HS-5 (cell line): ENCODE data around the gene CFAP77.

Source experiments
- DNase-seq: peaks from one replicate; pipeline ENCODE4 v3.0.0-alpha.2; 2012; ENCODE audit warnings: low read depth

Gene CFAP77

GRCh38 chr9:132582276-132582785 lies 172.3 kb downstream of the CFAP77 start, which contains the start of gene BARHL1:
TSS of gene BARHL1 (plus strand) at chr9:132582606. CDS start at chr9:132582798, 192 bp downstream.
- DNase-seq, result no peak

GRCh38 chr9:132582786-132583583 lies 173.0 kb downstream of the CFAP77 start:
- no peak for DNase-seq

- DNase-seq, result no peak
Observed at GRCh38 chr9:132583584-132584304, 173.7 kb downstream of the CFAP77 start.

DNA sequence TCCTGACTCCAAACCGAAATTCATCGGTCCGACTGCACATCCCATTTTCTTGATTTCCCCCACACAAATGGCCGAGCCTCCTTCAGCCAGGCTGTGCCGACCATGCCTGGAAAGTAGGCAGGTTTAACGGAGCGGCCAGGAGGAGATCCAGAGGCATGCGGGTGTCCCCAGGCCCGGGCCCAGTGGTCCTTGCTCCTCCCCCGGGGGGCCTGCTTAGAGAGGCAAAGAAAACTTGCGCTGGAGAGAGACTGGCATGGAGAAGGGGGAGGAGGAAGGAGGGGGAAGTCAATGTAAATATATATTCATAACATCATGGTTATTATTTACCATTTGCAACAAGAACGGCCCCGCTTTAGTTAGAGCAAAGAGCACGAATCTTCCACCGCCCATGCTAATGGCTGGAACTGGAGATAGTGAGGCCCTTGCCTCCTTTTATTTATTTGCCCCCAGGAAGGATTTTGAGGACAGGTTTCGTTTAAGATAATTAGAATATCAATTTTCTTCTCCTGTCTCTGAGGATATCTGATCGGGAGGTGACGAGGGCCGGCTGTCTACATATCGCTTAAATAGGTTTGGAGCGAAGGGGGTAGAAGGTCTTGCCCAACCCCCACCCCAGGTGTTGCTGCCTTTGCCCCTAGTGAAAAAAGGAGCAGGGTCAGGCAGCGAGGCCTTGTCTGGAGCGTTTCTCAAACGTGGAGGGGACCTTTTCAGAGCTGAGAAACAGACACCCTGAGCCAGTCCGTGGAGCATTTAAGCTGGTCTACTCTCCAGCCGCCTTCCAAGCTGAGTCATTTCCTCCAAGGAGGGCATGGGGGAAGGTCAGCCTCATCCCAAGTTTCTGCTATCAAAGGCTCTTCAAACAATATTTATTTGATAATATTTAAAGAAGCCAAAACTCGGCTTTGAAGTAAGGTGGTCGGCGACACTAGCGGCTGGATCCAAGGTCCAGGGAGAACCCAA lies 174.9 kb downstream of the CFAP77 start:
- DNase-seq, result no peak

- DNase-seq, result no peak
Observed at GRCh38 chr9:132585954-132586829, 176.2 kb downstream of the CFAP77 start.

GRCh38 chr9:132586830-132587591 lies 177.0 kb downstream of the CFAP77 start:
- no peak for DNase-seq

- no peak for DNase-seq
Observed at GRCh38 chr9:132587592-132587955, 177.6 kb downstream of the CFAP77 start.

- DNase-seq, result no peak
Observed at GRCh38 chr9:132588098-132588497, 178.1 kb downstream of the CFAP77 start.

DNA sequence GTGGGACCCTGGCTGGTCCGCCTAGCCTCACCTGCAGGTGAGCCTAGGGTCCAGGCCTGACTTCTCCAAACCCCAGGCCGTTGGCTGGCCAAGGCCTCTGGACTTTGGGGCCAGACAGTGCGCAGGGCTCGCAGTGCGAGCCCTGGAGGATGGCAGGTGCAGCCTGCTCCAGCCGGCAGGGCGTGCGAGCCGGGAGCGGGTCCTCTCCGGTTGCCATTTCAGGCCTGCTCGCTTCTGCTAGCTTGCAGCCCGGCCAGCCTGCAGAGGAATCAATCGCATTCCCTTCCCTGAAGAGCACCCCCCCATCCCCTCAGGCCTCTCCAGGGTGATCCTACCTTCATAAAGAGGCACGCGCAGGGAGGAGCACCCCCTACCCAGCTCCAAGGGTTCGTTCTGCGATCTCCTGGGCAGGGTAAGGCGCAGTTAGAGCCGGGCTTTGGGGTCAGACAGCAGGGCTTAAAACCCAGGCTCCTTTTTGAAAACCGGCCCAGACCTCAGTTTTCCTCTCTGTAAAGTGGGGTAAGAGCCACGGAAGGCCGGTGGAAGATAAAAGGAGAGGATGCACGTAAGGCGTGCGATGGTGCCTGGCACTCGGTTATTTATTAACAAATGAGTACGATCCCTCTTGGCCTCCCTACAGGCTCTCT lies 178.6 kb downstream of the CFAP77 start:
- no peak for DNase-seq

DNA sequence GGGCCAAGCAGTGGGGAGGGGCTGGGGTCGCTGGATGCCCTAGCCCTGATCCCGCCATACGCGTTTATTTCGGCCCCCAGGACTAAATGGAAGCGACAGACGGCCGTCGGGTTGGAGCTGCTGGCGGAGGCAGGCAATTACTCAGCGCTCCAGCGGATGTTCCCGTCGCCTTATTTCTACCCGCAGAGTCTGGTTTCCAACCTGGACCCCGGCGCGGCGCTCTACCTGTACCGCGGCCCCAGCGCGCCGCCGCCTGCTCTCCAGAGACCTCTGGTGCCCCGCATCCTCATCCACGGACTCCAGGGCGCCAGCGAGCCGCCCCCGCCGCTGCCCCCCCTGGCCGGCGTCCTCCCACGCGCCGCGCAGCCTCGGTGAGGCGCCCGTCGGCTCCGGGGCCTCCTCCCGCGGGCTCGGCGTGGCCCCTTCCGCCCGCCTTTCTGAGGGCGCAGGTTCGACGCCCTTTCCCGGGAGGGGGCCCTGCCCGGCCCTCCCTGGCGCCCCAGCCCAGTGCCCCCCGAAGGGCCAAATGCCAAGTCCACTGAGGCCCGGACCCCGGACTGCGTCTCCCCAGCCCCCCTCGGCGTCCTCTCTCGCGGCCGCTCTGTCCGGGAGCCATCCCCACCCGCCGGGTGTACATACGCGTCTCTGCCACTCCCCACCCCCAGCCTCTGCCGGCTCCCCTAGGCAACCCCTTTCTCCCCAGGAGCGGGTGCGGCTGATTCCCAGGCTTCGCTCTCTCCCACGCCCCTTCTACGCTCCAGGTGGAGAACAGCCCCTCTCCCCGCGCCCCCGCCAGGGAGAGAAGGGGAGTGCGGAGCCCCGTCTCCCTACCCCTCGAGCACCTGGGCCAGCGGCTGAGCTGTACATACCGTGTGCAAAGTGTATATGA lies 179.4 kb downstream of the CFAP77 start:
- no peak for DNase-seq

- no peak for DNase-seq
Observed at GRCh38 chr9:132590037-132590317, 180.0 kb downstream of the CFAP77 start.

DNA sequence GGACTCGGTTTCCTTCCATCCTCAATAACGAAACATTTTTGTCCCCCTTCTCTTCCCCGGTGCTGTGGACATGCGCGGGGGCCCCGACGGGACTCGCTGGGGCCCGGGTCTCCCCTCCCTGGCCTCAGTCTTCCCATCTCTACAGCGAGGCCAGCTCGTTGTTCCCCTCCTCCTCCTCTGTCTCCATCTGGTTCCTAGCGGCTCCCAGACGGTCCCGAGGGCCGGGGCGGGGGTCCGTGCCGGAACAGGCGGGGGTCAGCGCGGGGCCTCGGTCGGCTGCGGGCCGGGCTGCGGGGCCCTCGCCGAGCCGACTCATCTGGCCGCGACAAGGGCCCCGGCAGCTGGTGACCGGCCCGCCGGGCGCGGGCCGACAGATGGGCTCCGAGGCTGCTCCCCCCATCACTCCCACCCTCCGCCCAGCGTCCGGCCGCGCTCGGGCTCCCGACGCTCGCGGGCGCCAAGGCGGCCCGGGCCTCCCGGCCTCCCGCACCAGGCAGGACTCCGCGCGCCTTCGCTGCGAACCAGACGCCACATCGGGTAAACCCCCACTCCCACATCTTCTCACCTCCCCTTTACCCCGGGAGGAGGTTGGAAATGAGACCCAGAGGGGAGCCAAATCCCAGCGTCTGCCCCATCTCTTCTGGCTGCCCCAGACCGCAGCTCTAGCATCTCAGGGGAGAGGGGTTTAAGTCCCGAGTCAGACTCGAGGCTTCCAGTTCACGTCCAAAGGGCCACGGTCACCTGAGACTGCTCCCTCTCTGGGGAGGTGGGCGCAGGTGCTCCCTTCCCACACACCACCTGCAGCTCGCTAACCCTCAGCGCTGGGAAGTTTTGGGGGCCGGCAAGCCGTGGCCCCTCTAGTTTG lies 180.5 kb downstream of the CFAP77 start:
- DNase-seq, result no peak

DNA sequence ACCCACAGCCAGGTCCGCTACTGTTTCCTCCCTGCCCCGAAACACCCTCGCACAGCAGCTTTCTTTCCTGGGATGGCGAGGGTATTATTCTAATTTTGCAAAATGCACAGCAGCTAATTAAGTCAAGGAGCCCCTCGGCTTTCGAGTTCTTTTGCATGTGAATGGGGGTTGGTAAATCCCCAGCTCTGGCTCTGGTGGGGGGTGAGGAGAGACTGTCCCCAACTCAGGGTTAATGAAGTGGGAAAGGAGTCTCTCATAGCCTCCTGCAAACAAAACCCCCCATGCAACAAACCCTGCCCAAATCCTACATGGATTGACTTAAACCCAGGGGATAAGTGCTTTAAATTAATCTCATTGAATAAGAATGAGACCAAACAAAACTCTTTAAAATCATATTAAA lies 181.2 kb downstream of the CFAP77 start:
- no peak for DNase-seq

DNA sequence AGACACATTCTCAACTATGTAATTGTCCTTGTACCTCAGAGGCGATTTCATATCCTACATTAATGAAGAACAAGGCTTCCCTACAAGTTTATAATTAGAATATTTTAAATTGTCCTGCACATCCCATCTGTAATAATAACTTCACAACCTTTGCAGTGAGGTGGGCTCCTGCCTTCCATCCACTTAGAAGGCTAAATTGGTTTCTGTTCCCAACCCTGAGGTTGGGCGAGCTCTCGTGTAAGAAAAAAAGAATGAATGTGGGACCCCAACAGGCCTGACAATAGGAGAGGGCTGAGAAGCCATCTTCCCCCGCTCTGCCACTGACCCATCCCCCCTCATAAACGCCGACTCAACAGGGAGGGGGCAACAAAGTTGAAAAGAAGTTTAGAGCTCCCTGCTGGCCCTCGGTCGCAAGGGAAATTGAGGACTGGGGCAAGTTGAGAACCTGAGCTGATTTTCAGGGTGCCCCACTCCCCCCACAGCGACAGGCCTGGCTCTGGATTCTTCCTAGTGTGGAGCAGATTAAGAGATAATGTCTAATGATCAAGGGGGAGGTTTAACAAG lies 181.8 kb downstream of the CFAP77 start:
- DNase-seq, result no peak

- no peak for DNase-seq
Observed at GRCh38 chr9:132592451-132592850, 182.4 kb downstream of the CFAP77 start.

DNA sequence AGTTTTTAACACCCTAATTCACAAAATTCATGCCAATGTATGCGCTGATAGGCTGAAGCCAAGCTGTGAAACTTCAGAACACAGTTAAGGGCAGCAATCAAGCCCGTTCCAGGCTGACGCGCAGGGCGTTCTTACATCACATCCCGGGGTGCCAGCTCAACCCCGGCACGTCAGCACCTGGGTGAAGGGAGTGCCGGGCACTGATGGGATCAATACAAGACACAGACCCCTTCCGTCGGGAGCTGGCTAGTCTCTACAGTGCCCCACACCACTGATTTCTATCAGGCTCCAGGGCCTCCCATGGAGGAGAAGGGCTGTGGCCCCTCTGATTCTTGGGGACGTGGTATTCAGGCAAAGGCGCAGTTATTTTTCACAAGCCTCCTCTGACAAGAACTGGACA lies 184.4 kb downstream of the CFAP77 start:
- no peak for DNase-seq

DNA sequence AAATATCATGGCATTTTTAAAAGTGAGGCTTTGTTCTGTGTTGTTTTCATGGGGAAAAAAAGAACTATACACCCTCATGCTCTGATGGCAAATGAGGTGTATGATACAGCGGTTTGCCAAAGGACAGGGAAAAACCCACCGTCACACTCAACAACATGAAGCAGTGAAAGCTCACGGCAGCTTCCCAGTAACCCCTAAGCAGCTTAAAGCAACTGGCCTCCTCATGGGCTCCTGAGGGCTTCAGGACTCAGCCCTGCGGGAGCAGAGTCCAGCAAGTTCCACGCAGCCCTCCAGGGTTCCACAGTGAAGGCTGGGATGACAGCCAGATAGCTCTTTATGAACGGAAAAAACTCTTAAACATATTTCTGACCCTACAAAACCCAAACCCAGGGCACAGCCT lies 185.3 kb downstream of the CFAP77 start:
- no peak for DNase-seq

DNA sequence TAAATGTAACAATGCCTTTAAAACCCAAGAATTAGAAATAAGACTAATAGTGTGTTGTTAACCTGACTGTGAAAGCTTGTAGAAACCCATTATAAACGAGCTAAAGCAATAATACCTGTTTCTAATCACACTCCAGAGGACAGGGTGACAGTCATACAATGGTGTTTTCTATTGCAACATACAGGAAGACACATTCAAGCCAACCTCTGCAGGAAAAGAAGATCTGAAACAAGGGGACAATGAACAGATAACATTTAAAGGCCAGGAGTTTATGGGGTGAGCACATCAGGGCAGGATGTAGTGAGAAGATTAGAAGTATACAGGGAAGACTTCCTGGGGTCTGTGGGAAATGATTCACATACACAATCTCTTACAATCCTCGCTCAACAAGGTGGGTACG lies 186.2 kb downstream of the CFAP77 start:
- DNase-seq, result no peak
